Measurements from ENCODE around the gene SRL. TPM values are rescaled to one million over a fixed set of nuclear protein-coding genes. Genes with fewer than 3 reads are reported as not detected.
A peak's percentile ranks its signal among the peaks of the same experiment; 100 is the strongest.

SRL gene
- total and polyA plus RNA-seq, 2 of the 8 experiments (the other 6 are each of a cell fraction or from before 2014, with no cell fraction given), result 0.05 TPM; not detected in 1

GRCh38 chr16:4200781-4201137 is 41.1 kb downstream of the SRL start:
- POLR2A ChIA-PET (ENCODE audit: partially characterized antibody), result interaction anchor here (0.6 to 1.3 kb wide), 3 partner anchors 13 to 32 kb away, joined by 3 read pairs; no protein-coding TSS in a partner anchor
- no peaks in the 10 kb centered on the region for H3K9me3 ChIP-seq (ENCODE audit: insufficient read depth in 2 of 2, low read depth in 1 of 2, low read length in 1 of 2)
- H4K20me1 ChIP-seq (replicated peaks in 1 of 2; ENCODE audit: control insufficient read depth in 1 of 2, insufficient read depth in 2 of 2, low read length in 2 of 2), result no peaks in the 10 kb centered on the region
- H3K27ac ChIP-seq (ENCODE audit: low read depth, low read length), result no peak overlapping the region
- no peak for DNase-seq (ENCODE audit: low read depth in 1 of 2, low spot score in 2 of 2)
- H3K14ac ChIP-seq (ENCODE audit: insufficient read length), result no peak overlapping the region
- 77% methylated on average over 1 of the region's 1 CpG; no CpG with 5 or more reads in 1 of the 2 experiments for WGBS, 2 experiments (ENCODE audit: extremely low coverage in 1 of 2, insufficient coverage in 1 of 2, insufficient read length in 1 of 2, insufficient replicate concordance in 2 of 2, low coverage in 1 of 2, low lambda C conversion rate in 2 of 2, missing lambda C conversion rate in 1 of 2)
- H2BK20ac ChIP-seq (ENCODE audit: low read length), result no peak overlapping the region
- H3K23me2 ChIP-seq (ENCODE audit: low read depth, low read length), result no peaks in the 10 kb centered on the region
- H4K91ac ChIP-seq (replicated peaks; ENCODE audit: insufficient read length, low read length), result no peak overlapping the region
- CTCF ChIA-PET (ENCODE audit: partially characterized antibody), result interaction anchor here (0.7 to 2.9 kb wide), 20 partner anchors 9 to 390 kb away, joined by 3 to 7 read pairs (median 3); no protein-coding TSS in a partner anchor
- no peaks in the 10 kb centered on the region for H3K79me1 ChIP-seq (ENCODE audit: low read depth, low read length)
- H2AK5ac ChIP-seq (ENCODE audit: low read depth, low read length), result no peak overlapping the region
- H4K5ac ChIP-seq (ENCODE audit: insufficient read length, low read depth, low read length), result no peak overlapping the region
- H3K9ac ChIP-seq (replicated peaks in 1 of 4; ENCODE audit: extremely low read depth in 1 of 4, low read depth in 3 of 4, low read length in 3 of 4), result no peak overlapping the region
- H2BK12ac ChIP-seq (ENCODE audit: low read depth, low read length), result no peak overlapping the region
- H3K18ac ChIP-seq (ENCODE audit: extremely low read depth, low read length), result no peak overlapping the region
- H3K23ac ChIP-seq (ENCODE audit: insufficient read length), result no peak overlapping the region
- peak overlapping the region; percentile 38; the same call in 1 of the 2 replicates for H4K8ac ChIP-seq (ENCODE audit: extremely low read depth, insufficient read depth, low read length)
- no peak overlapping the region for H3K4me3 ChIP-seq (ENCODE audit: extremely low read depth in 1 of 4, insufficient read depth in 2 of 4, low read depth in 3 of 4, low read length in 4 of 4)
- H3K4me1 ChIP-seq (replicated peaks in 1 of 4; ENCODE audit: control insufficient read depth in 3 of 4, insufficient read depth in 4 of 4, low read length in 3 of 4), result peaks cover 0 to 6% (median 1%) of the 10 kb centered on the region in 4 experiments; a peak in 4 of 7 replicates
- H3K27me3 ChIP-seq (replicated peaks in 1 of 4; ENCODE audit: control insufficient read depth in 3 of 4, extremely low read depth in 1 of 4, insufficient read depth in 3 of 4, low read length in 3 of 4), result no peaks in the 10 kb centered on the region; a peak in 1 of 7 replicates
- H3K79me2 ChIP-seq (ENCODE audit: control insufficient read depth in 1 of 2, insufficient read depth in 2 of 2, low read length in 2 of 2), result no peaks in the 10 kb centered on the region
- no peak overlapping the region for H2BK5ac ChIP-seq (ENCODE audit: low read depth, low read length)
- H2AFZ ChIP-seq (ENCODE audit: low read length), result 0 out of 2 replicates have a peak overlapping the region, but pooled peaks have one; percentile 42
- no peak overlapping the region for H3K56ac ChIP-seq (replicated peaks; ENCODE audit: insufficient read length, low read depth, low read length)
- H3K36me3 ChIP-seq (ENCODE audit: control insufficient read depth in 2 of 4, insufficient read depth in 4 of 4, low read length in 3 of 4), result no peaks in the 10 kb centered on the region
- FAIRE-seq, result no peak
- no peak overlapping the region for H2BK120ac ChIP-seq (replicated peaks; ENCODE audit: low read depth, low read length)
- no peak overlapping the region for H3K4ac ChIP-seq (replicated peaks; ENCODE audit: insufficient read length, low read depth, low read length)
- H3K4me2 ChIP-seq (ENCODE audit: insufficient read depth in 1 of 2, low read depth in 2 of 2, low read length in 2 of 2), result no peak overlapping the region
- no peak overlapping the region for H2BK15ac ChIP-seq (ENCODE audit: low read length)
- TF ChIP-seq SAP30 (IDR thresholded peaks at IDR 0.05; ENCODE audit: insufficient read depth, insufficient replicate concordance, low read length), result no peak
- TF ChIP-seq TBP (IDR thresholded peaks at IDR 0.05; ENCODE audit: low read depth, low read length), result no peak
- TF ChIP-seq ZNF274 (IDR thresholded peaks at IDR 0.05; ENCODE audit: borderline replicate concordance, extremely low read depth, low read length), result no peak
- TF ChIP-seq BCL11A (IDR thresholded peaks at IDR 0.05; ENCODE audit: low read depth in 2 of 2, low read length in 2 of 2), result no peak
- no peak for TF ChIP-seq CEBPB (IDR thresholded peaks at IDR 0.05; ENCODE audit: low read depth, low read length)
- TF ChIP-seq FOSL1 (IDR thresholded peaks at IDR 0.05; ENCODE audit: insufficient read depth, low read depth, low read length), result no peak
- TF ChIP-seq HDAC6 (IDR thresholded peaks at IDR 0.05; ENCODE audit: low read depth, low read length), result no peak
- TF ChIP-seq TCF12 (IDR thresholded peaks at IDR 0.05; ENCODE audit: low read depth, low read length), result no peak
- no peak for TF ChIP-seq ATF2 (IDR thresholded peaks at IDR 0.05; ENCODE audit: low read length)
- no peak for TF ChIP-seq SP2 (IDR thresholded peaks at IDR 0.05; ENCODE audit: low read length)
- TF ChIP-seq RXRA (IDR thresholded peaks at IDR 0.05; ENCODE audit: insufficient read depth, low read depth, low read length), result no peak
- no peak for TF ChIP-seq USF2 (IDR thresholded peaks at IDR 0.05; ENCODE audit: low read length)

Measured in H1 (cell line).